HUES48 (cell line): ENCODE results near the gene PROSER3.
A peak's percentile ranks its signal among the peaks of the same experiment; 100 is the strongest.

ENCODE experiments used
- H3K27ac ChIP-seq: one replicate; pipeline ENCODE4 v1.7.0; 2013; ENCODE audit warnings: low read depth, low read length, inconsistent platforms
- H3K27me3 ChIP-seq: 2 replicates; pipeline ENCODE4 v1.6.1; 2013; ENCODE audit warnings: mild to moderate bottlenecking, low read length; ENCODE audit not compliant: control insufficient read depth, insufficient read depth
- H3K36me3 ChIP-seq: 2 replicates; pipeline ENCODE4 v1.6.1; 2013; ENCODE audit warnings: low read length; ENCODE audit not compliant: control insufficient read depth, insufficient read depth
- H3K4me1 ChIP-seq: 2 replicates; pipeline ENCODE4 v1.6.1; 2013; ENCODE audit warnings: mild to moderate bottlenecking, low read length; ENCODE audit not compliant: control insufficient read depth, insufficient read depth
- H3K4me3 ChIP-seq: 2 replicates; pipeline ENCODE4 v1.5.1; 2013; ENCODE audit warnings: mild to moderate bottlenecking, low read depth, low read length
- H3K9ac ChIP-seq: 2 replicates; pipeline ENCODE4 v1.6.1; 2013; ENCODE audit warnings: mild to moderate bottlenecking, low read depth, low read length, moderate library complexity
- H3K9me3 ChIP-seq: 2 replicates; pipeline ENCODE4 v1.6.1; 2013; ENCODE audit warnings: low read length; ENCODE audit not compliant: control insufficient read depth, insufficient read depth

The PROSER3 gene

GRCh38 chr19:35716801-35717664 is 40.9 kb upstream of the PROSER3 start:
- peaks cover 21% of the 10 kb centered on the region for H3K36me3 ChIP-seq
- no peaks in the 10 kb centered on the region for H3K9me3 ChIP-seq
- peak overlapping the region; percentile 81 for H3K4me3 ChIP-seq
- peaks cover 24% of the 10 kb centered on the region for H3K4me1 ChIP-seq
- H3K27me3 ChIP-seq: no peaks in the 10 kb centered on the region
- peak overlapping the region; percentile 72 for H3K9ac ChIP-seq
- peak overlapping the region; percentile 98 for H3K27ac ChIP-seq

- Histone ChIP-seq H3K36me3 (peaks cover 28% of the 10 kb centered on the region), H3K27ac (peak within 1 kb of the TSS; percentile 98), H3K4me3 (peak within 1 kb of the TSS; percentile 91), H3K27me3 (no peaks in the 10 kb centered on the region), H3K9ac (peak within 1 kb of the TSS; percentile 53), H3K9me3 (no peaks in the 10 kb centered on the region), H3K4me1 (peaks cover 24% of the 10 kb centered on the region)
Measured at GRCh38 chr19:35717665-35718344, 40.2 kb upstream of the PROSER3 start, which contains the start of gene KMT2B. Gene KMT2B (plus strand): TSS chr19:35718003. CDS start chr19:35718019, 16 bp downstream.

- Histone ChIP-seq H3K4me3 (peak overlapping the region; percentile 91), H3K36me3 (peaks cover 35% of the 10 kb centered on the region), H3K9me3 (no peaks in the 10 kb centered on the region), H3K27me3 (no peaks in the 10 kb centered on the region), H3K4me1 (peaks cover 24% of the 10 kb centered on the region), H3K27ac (peak overlapping the region; percentile 53), H3K9ac (peak overlapping the region; percentile 41)
Measured at GRCh38 chr19:35718345-35719041, 39.5 kb upstream of the PROSER3 start.

GRCh38 chr19:35719402-35720162 is 38.4 kb upstream of the PROSER3 start:
- peak overlapping the region; percentile 91 for H3K4me3 ChIP-seq
- H3K9ac ChIP-seq: no peak overlapping the region
- peaks cover 20% of the 10 kb centered on the region for H3K4me1 ChIP-seq
- no peak overlapping the region for H3K27ac ChIP-seq
- no peaks in the 10 kb centered on the region for H3K9me3 ChIP-seq
- peaks cover 46% of the 10 kb centered on the region for H3K36me3 ChIP-seq
- no peaks in the 10 kb centered on the region for H3K27me3 ChIP-seq

- H3K9me3 ChIP-seq: no peaks in the 10 kb centered on the region
- peaks cover 52% of the 10 kb centered on the region for H3K36me3 ChIP-seq
- H3K4me3 ChIP-seq: no peak overlapping the region
- H3K9ac ChIP-seq: no peak overlapping the region
- no peak overlapping the region for H3K27ac ChIP-seq
- H3K27me3 ChIP-seq: no peaks in the 10 kb centered on the region
- peaks cover 16% of the 10 kb centered on the region for H3K4me1 ChIP-seq
Measured at GRCh38 chr19:35720163-35720524, 37.8 kb upstream of the PROSER3 start.

- Histone ChIP-seq H3K36me3 (peaks cover 57% of the 10 kb centered on the region), H3K27ac (no peak overlapping the region), H3K9me3 (no peaks in the 10 kb centered on the region)
Measured at GRCh38 chr19:35720648-35721047, 37.3 kb upstream of the PROSER3 start.

GRCh38 chr19:35721374-35721773 is 36.6 kb upstream of the PROSER3 start:
- Histone ChIP-seq H3K9me3 (no peaks in the 10 kb centered on the region), H3K4me1 (peaks cover 7% of the 10 kb centered on the region), H3K36me3 (peaks cover 64% of the 10 kb centered on the region), H3K9ac (no peak overlapping the region), H3K27me3 (no peaks in the 10 kb centered on the region), H3K27ac (no peak overlapping the region), H3K4me3 (no peak overlapping the region)

More at GRCh38 chr19:35720648-35721047, 37.3 kb upstream of the PROSER3 start:
- H3K4me3 ChIP-seq: no peak overlapping the region
- no peak overlapping the region for H3K9ac ChIP-seq
- H3K27me3 ChIP-seq: no peaks in the 10 kb centered on the region
- H3K4me1 ChIP-seq: peaks cover 10% of the 10 kb centered on the region

- Histone ChIP-seq H3K36me3 (peaks cover 73% of the 10 kb centered on the region), H3K4me1 (peaks cover 7% of the 10 kb centered on the region), H3K27ac (no peak overlapping the region), H3K9ac (no peak overlapping the region), H3K27me3 (no peaks in the 10 kb centered on the region), H3K4me3 (no peak overlapping the region), H3K9me3 (no peaks in the 10 kb centered on the region)
Measured at GRCh38 chr19:35722461-35722860, 35.5 kb upstream of the PROSER3 start.

- no peak overlapping the region for H3K9ac ChIP-seq
- H3K4me3 ChIP-seq: no peak overlapping the region
- H3K36me3 ChIP-seq: peaks cover 77% of the 10 kb centered on the region
- no peaks in the 10 kb centered on the region for H3K9me3 ChIP-seq
- H3K4me1 ChIP-seq: peaks cover 7% of the 10 kb centered on the region
- H3K27ac ChIP-seq: no peak overlapping the region
- no peaks in the 10 kb centered on the region for H3K27me3 ChIP-seq
Measured at GRCh38 chr19:35722897-35723296, 35.1 kb upstream of the PROSER3 start.

- H3K4me1 ChIP-seq: peaks cover 7% of the 10 kb centered on the region
- H3K9me3 ChIP-seq: no peaks in the 10 kb centered on the region
- no peaks in the 10 kb centered on the region for H3K27me3 ChIP-seq
- no peak overlapping the region for H3K4me3 ChIP-seq
- no peak overlapping the region for H3K27ac ChIP-seq
- H3K36me3 ChIP-seq: peaks cover 85% of the 10 kb centered on the region
- H3K9ac ChIP-seq: no peak overlapping the region
Measured at GRCh38 chr19:35723671-35724070, 34.3 kb upstream of the PROSER3 start.
